ENCODE data around the gene CST3. TPM values are rescaled to one million over a fixed set of nuclear protein-coding genes. Genes with fewer than 3 reads are reported as not detected.

The CST3 gene
- polyA plus RNA-seq, 1 donor, result 115 TPM

GRCh38 chr20:23603321-23603720, 34.4 kb downstream of the CST3 start:
- no peak for DNase-seq

- DNase-seq, result no peak
Measured at GRCh38 chr20:23602699-23603098, 35.1 kb downstream of the CST3 start.

- DNase-seq, result no peak
Measured at GRCh38 chr20:23602241-23602640, 35.5 kb downstream of the CST3 start.

GRCh38 chr20:23601715-23602114, 36.0 kb downstream of the CST3 start:
- DNase-seq, result no peak

GRCh38 chr20:23598481-23598880, 39.3 kb downstream of the CST3 start:
- no peak for DNase-seq

- DNase-seq, result no peak
Measured at GRCh38 chr20:23596579-23597250, 41.0 kb downstream of the CST3 start.

GRCh38 chr20:23595941-23596340, 41.8 kb downstream of the CST3 start:
- DNase-seq, result no peak

GRCh38 chr20:23588434-23589403, 49.0 kb downstream of the CST3 start:
- no peak for DNase-seq

GRCh38 chr20:23587631-23588030, 50.1 kb downstream of the CST3 start:
- no peak for DNase-seq

- no peak for DNase-seq
Measured at GRCh38 chr20:23586735-23587525, 50.8 kb downstream of the CST3 start.

- DNase-seq, result no peak
Measured at GRCh38 chr20:23585808-23586734, 51.7 kb downstream of the CST3 start.

- no peak for DNase-seq
Measured at GRCh38 chr20:23585449-23585807, 52.3 kb downstream of the CST3 start.

GRCh38 chr20:23584434-23585199, 53.1 kb downstream of the CST3 start:
- no peak for DNase-seq

Other genes starting within 250 kb of the CST3 start
- 28.2 TPM for gene NAPB, start 216.5 kb downstream of the CST3 start, polyA plus RNA-seq (ENCODE audit: insufficient read length)
- not detected for gene CSTL1, start 198.3 kb downstream of the CST3 start, polyA plus RNA-seq (ENCODE audit: insufficient read length)
- gene CST11, start 185.1 kb downstream of the CST3 start, polyA plus RNA-seq (ENCODE audit: insufficient read length), result not detected
- not detected for gene CST8, start 146.8 kb downstream of the CST3 start, polyA plus RNA-seq (ENCODE audit: insufficient read length)
- not detected for gene CST9L, start 69.5 kb downstream of the CST3 start, polyA plus RNA-seq (ENCODE audit: insufficient read length)
- 0.08 TPM for gene CST9, start 32.0 kb downstream of the CST3 start, polyA plus RNA-seq (ENCODE audit: insufficient read length)
- not detected for gene CST4, start 51.1 kb upstream of the CST3 start, polyA plus RNA-seq (ENCODE audit: insufficient read length)
- gene CST1, start 113.0 kb upstream of the CST3 start, polyA plus RNA-seq (ENCODE audit: insufficient read length), result not detected
- gene CST2, start 188.8 kb upstream of the CST3 start, polyA plus RNA-seq (ENCODE audit: insufficient read length), result not detected
- 0.18 TPM for gene CST5, start 241.8 kb upstream of the CST3 start, polyA plus RNA-seq (ENCODE audit: insufficient read length)